ENCODE measurements around the gene TMEM247.

DNA sequence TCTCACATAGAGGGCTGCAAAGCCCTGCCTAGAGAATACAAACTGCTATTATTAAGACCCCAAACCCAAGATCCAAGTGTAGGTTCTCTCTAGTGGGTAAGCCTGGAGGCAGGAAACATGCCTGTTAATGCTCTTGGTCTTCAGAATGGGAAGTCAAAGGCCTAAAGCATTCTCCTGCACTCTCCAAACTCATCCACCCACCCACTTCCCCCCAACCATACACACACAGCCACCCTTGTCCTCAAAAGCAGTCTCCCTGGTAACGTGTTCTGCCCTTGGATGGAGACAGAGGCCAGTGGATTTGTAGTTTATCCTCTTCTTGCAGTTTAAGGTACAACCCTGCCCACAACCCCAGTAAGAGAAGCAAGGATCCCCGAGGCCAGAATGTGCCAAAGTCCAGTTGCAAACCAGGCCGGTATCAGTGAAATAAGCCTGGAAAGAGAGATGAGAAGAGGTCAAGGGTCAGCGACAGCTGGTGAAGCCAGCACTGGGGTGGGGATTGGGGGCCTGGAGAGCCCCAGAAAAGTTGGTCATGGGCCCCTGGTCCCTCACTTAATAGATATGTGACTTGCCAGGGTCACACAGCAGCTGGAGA lies 23.0 kb downstream of the TMEM247 start:
- no peak for TF ChIP-seq ZFP30 (CRISPR knock-in tag; IDR thresholded peaks at IDR 0.05)
- TF ChIP-seq, protein P1, sequence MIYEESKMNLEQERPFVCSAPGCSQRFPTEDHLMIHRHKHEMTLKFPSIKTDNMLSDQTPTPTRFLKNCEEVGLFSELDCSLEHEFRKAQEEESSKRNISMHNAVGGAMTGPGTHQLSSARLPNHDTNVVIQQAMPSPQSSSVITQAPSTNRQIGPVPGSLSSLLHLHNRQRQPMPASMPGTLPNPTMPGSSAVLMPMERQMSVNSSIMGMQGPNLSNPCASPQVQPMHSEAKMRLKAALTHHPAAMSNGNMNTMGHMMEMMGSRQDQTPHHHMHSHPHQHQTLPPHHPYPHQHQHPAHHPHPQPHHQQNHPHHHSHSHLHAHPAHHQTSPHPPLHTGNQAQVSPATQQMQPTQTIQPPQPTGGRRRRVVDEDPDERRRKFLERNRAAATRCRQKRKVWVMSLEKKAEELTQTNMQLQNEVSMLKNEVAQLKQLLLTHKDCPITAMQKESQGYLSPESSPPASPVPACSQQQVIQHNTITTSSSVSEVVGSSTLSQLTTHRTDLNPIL (CRISPR knock-in tag; IDR thresholded peaks at IDR 0.05; ENCODE audit: low read depth): no peak
- TF ChIP-seq CSDC2 (CRISPR knock-in tag; IDR thresholded peaks at IDR 0.05): no peak
- TF ChIP-seq SNAI2 (CRISPR knock-in tag; IDR thresholded peaks at IDR 0.05): no peak
- TF ChIP-seq, protein P2, sequence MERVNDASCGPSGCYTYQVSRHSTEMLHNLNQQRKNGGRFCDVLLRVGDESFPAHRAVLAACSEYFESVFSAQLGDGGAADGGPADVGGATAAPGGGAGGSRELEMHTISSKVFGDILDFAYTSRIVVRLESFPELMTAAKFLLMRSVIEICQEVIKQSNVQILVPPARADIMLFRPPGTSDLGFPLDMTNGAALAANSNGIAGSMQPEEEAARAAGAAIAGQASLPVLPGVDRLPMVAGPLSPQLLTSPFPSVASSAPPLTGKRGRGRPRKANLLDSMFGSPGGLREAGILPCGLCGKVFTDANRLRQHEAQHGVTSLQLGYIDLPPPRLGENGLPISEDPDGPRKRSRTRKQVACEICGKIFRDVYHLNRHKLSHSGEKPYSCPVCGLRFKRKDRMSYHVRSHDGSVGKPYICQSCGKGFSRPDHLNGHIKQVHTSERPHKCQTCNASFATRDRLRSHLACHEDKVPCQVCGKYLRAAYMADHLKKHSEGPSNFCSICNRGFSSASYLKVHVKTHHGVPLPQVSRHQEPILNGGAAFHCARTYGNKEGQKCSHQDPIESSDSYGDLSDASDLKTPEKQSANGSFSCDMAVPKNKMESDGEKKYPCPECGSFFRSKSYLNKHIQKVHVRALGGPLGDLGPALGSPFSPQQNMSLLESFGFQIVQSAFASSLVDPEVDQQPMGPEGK (CRISPR knock-in tag; IDR thresholded peaks at IDR 0.05; ENCODE audit: borderline replicate concordance): no peak
- TF ChIP-seq OSR1 (CRISPR knock-in tag; IDR thresholded peaks at IDR 0.05): no peak
